GM23248 (cell line): Measurements from ENCODE around the gene GRB10. TPM values are rescaled to one million over a fixed set of nuclear protein-coding genes. Genes with fewer than 3 reads are reported as not detected.

ENCODE experiments used
- DNase-seq: peaks from one replicate; pipeline ENCODE4 v3.0.0-alpha.2; 2015
- H2AFZ ChIP-seq: fragments of 200-600 bp; sonication (generic); 2 replicates; pipeline ENCODE4 v1.6.1; 2016; ENCODE audit warnings: antibody characterized with exemption
- H3F3A ChIP-seq: fragments of 200-600 bp; sonication (generic); 2 replicates; pipeline ENCODE4 v1.6.1; 2016; ENCODE audit warnings: mild to moderate bottlenecking, antibody characterized with exemption, mixed run types; ENCODE audit not compliant: insufficient read depth
- H3K27ac ChIP-seq: fragments of 200-600 bp; sonication (generic); 2 replicates; pipeline ENCODE4 v1.5.1; 2016; ENCODE audit warnings: mild to moderate bottlenecking
- H3K27me3 ChIP-seq: fragments of 200-600 bp; sonication (generic); replicated peaks from 2 replicates; pipeline ENCODE4 v1.6.1; 2016; ENCODE audit warnings: mild to moderate bottlenecking; ENCODE audit not compliant: insufficient read depth
- H3K36me3 ChIP-seq: fragments of 200-600 bp; sonication (generic); 2 replicates; pipeline ENCODE4 v1.6.1; 2016; ENCODE audit warnings: low read depth, mild to moderate bottlenecking
- H3K4me1 ChIP-seq: fragments of 200-600 bp; sonication (generic); 2 replicates; pipeline ENCODE4 v1.6.1; 2016; ENCODE audit warnings: mild to moderate bottlenecking; ENCODE audit not compliant: insufficient read depth
- H3K4me2 ChIP-seq: fragments of 200-600 bp; sonication (generic); one replicate; pipeline ENCODE4 v1.6.1; 2016; ENCODE audit warnings: mild to moderate bottlenecking; ENCODE audit not compliant: unreplicated experiment
- H3K4me3 ChIP-seq: fragments of 200-600 bp; sonication (generic); 2 replicates; pipeline ENCODE4 v1.5.1; 2016; ENCODE audit warnings: mild to moderate bottlenecking
- H3K79me2 ChIP-seq: fragments of 200-600 bp; sonication (generic); 2 replicates; pipeline ENCODE4 v1.6.1; 2016; ENCODE audit warnings: mild to moderate bottlenecking; ENCODE audit not compliant: insufficient read depth
- H3K9ac ChIP-seq: fragments of 200-600 bp; sonication (generic); 2 replicates; pipeline ENCODE4 v1.6.1; 2016; ENCODE audit warnings: mild to moderate bottlenecking
- H3K9me2 ChIP-seq: fragments of 200-600 bp; sonication (generic); 2 replicates; pipeline ENCODE4 v1.6.1; 2016; ENCODE audit warnings: mixed run types, mild to moderate bottlenecking, moderate library complexity; ENCODE audit not compliant: insufficient read depth
- H3K9me3 ChIP-seq: fragments of 200-600 bp; sonication (generic); one replicate; pipeline ENCODE4 v1.6.1; 2017; ENCODE audit warnings: low read depth
- H4K20me1 ChIP-seq: fragments of 200-600 bp; sonication (generic); 2 replicates; pipeline ENCODE4 v1.6.0; 2016; ENCODE audit not compliant: insufficient read depth
- EZH2 ChIP-seq: fragments of 200-600 bp; sonication (generic); IDR thresholded peaks from 2 replicates; pipeline ENCODE4 v1.6.1; 2018; ENCODE audit warnings: antibody characterized with exemption, mild to moderate bottlenecking; ENCODE audit not compliant: insufficient read depth, poor library complexity, severe bottlenecking
- EZH2phosphoT487 ChIP-seq: fragments of 200-600 bp; sonication (generic); IDR thresholded peaks from 2 replicates; pipeline ENCODE4 v1.6.1; 2018; ENCODE audit warnings: antibody characterized with exemption, moderate library complexity, mild to moderate bottlenecking, low read depth; ENCODE audit not compliant: insufficient read depth
- WGBS, 2 experiments: methylation state at CpG; one replicate each; pipeline ENCODE4 v1.1.6; 2015 to 2017; ENCODE audit warnings: low lambda C conversion rate in 2 of 2, low coverage in 1 of 2; ENCODE audit errors: missing lambda C conversion rate in 2 of 2; 5-methylcytosine and 5-hydroxymethylcytosine counted together
- in situ Hi-C: fragments of 300-500 bp; cut with MboI; formaldehyde crosslinking; loops from 2 replicates; pipeline ENCODE4 v1.15.0; 2020
- polyA plus RNA-seq: library from polyadenylated mRNA; unstranded; fragments of >200 nt; fragmentation: Nextera tagmentation; extraction: Ambion mirVana; gene quantifications from 2 replicates; pipeline ENCODE4 v1.2.1, GENCODE V29; 2016
- total RNA-seq: library from RNA; depleted of rRNA; stranded (reverse); fragments of >200 nt; shearing (Covaris generic); gene quantifications from 2 replicates; pipeline ENCODE4 v1.2.3, GENCODE V29; 2014

Gene GRB10
- total and polyA plus RNA-seq, 2 experiments from 2014 or later = 12.9 to 25.9 TPM

DNA sequence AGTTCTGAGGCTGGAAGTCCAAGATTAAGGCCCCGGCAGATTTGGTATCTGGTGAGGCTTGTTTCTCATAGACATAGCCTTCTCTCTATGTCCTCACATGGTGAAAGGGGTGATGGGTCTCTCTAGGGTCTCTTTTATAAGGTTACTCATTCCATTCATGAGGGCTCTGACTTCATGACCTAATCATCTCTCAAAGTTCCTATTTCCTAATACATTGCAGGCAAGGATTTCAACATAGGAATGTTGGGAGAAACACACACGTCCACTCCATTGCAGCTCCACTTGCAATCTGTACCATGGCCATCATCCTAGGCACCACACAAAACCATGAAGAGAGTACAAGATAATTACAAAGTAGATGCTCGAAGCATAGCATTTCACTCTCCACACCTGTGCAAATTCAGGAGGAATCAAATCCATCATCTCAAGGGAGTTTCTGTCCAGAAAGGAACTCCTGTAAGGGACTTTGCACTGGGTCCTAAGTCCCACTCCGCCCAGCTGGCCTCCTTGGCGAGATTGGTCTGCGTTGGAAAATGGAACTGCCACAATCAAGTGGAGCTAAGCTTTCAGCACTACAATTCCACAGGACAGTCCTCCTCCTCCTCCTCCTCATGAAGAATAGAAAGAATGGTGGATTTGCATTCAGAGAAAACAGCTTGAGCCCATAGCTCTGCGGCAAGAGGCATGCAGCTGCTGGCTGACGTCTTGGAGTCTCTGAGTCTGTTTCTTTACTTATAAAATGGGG is 226.3 kb downstream of the GRB10 start:
- H3K27ac ChIP-seq = no peak overlapping the region
- 41 to 46% methylated on average over 8 of the region's 8 CpGs for WGBS, 2 experiments
- H3K9me2 ChIP-seq = no peaks in the 10 kb centered on the region
- H3K4me2 ChIP-seq = no peak overlapping the region
- peaks cover 12% of the 10 kb centered on the region for H3K27me3 ChIP-seq
- H3K79me2 ChIP-seq = no peaks in the 10 kb centered on the region
- no peak overlapping the region for H3K9ac ChIP-seq
- TF ChIP-seq EZH2phosphoT487 (no peak), EZH2 (no peak)
- in situ Hi-C loops = no loop called here
- no peak overlapping the region for H2AFZ ChIP-seq
- no peaks in the 10 kb centered on the region for H3K36me3 ChIP-seq
- no peaks in the 10 kb centered on the region for H3K4me1 ChIP-seq
- no peaks in the 10 kb centered on the region for H3K9me3 ChIP-seq
- no peak overlapping the region for H3K4me3 ChIP-seq
- DNase-seq = peak; percentile 13
- no peaks in the 10 kb centered on the region for H3F3A ChIP-seq
- no peaks in the 10 kb centered on the region for H4K20me1 ChIP-seq

DNA sequence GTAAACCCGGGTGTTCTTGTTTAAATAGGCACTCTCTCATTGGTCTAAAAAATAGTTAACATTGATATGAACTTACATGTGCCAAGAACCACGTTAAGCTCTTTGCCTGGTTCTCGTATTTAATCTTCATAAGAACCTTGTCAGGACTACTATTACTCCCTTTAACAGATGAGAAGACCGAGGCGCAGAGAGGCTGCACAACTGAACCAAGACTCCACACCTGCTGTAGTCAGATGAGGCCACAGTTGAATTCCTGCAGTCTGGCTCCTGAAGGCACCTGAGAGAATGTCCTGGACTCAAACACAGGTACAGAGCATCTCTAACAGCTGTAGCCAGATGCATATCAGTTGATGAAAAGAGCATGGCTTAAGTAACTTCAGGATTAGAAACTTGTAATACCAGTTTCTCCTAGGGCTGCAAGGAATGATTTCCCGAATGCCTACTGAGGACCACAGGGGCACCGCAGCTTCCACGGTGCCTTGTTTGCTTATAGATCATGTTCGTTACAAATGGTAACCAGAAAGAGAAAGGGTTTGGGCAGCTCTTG is 227.0 kb downstream of the GRB10 start:
- peaks cover 12% of the 10 kb centered on the region for H3K27me3 ChIP-seq
- H3K36me3 ChIP-seq = no peaks in the 10 kb centered on the region
- WGBS, 2 experiments = 69 to 76% methylated on average over 9 of the region's 9 CpGs

DNA sequence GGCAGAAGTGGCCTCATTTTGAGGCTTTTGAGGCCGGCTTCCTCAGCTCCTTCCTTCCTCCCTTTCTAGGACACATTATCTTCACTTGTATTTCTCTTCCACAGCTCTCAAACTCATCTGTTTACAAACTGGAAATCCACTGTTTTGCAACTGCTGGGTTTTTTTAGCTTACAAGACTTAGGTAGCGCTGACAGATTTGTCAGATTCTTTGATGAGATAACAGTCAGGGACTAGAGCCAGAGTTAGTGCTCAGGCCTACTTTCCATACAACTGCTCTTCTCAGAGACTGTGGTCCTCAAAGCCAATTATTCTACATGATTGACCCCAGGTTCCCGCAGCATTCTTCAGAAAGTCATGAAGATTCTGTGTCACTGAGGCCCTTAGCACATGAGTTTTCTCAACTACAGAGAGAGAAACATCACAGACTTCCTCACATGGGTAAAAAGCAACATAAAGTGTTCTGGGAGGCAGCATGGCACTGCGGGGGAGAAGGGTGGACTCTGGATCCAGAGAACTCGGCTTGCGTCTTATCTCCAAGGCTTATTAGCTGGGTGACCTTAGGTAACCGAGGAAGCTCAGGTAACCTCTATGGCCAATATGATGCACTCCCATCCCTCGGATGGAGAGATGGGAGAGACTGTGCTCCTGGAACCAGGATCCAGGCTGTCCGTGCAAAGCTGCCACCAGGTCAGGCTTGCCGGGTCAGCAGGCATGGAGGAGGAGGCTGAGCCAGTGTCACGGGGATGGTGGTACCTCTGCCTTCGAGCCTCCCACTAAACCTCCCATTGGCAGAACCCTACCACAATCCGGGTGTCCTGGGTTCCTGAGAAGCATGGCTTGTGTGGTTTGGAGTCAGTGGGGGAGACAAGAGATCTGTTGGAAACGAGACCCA is 228.0 kb downstream of the GRB10 start:
- H3K36me3 ChIP-seq = no peaks in the 10 kb centered on the region
- no peak for DNase-seq
- H3K4me1 ChIP-seq = no peaks in the 10 kb centered on the region
- 61 to 65% methylated on average over 14 of the region's 14 CpGs for WGBS, 2 experiments
- H3K79me2 ChIP-seq = no peaks in the 10 kb centered on the region
- no peak overlapping the region for H3K27ac ChIP-seq
- H3K9me2 ChIP-seq = no peaks in the 10 kb centered on the region
- H3K27me3 ChIP-seq = peaks cover 12% of the 10 kb centered on the region
- no peaks in the 10 kb centered on the region for H4K20me1 ChIP-seq
- no peaks in the 10 kb centered on the region for H3K9me3 ChIP-seq
- no peak overlapping the region for H2AFZ ChIP-seq
- no peaks in the 10 kb centered on the region for H3F3A ChIP-seq
- in situ Hi-C loops = no loop called here
- no peak overlapping the region for H3K4me3 ChIP-seq
- TF ChIP-seq EZH2 = no peak
- TF ChIP-seq EZH2phosphoT487 = no peak
- H3K9ac ChIP-seq = no peak overlapping the region
- no peak overlapping the region for H3K4me2 ChIP-seq

More for the DNA sequence above, 227.0 kb downstream of the GRB10 start:
- Histone ChIP-seq H3K4me3 (no peak overlapping the region), H3K4me2 (no peak overlapping the region), H4K20me1 (no peaks in the 10 kb centered on the region), H2AFZ (no peak overlapping the region), H3K9me2 (no peaks in the 10 kb centered on the region), H3F3A (no peaks in the 10 kb centered on the region), H3K79me2 (no peaks in the 10 kb centered on the region), H3K9ac (no peak overlapping the region), H3K9me3 (no peaks in the 10 kb centered on the region), H3K4me1 (no peaks in the 10 kb centered on the region), H3K27ac (no peak overlapping the region)
- TF ChIP-seq EZH2phosphoT487 (no peak), EZH2 (no peak)
- in situ Hi-C loops = no loop called here
- no peak for DNase-seq

DNA sequence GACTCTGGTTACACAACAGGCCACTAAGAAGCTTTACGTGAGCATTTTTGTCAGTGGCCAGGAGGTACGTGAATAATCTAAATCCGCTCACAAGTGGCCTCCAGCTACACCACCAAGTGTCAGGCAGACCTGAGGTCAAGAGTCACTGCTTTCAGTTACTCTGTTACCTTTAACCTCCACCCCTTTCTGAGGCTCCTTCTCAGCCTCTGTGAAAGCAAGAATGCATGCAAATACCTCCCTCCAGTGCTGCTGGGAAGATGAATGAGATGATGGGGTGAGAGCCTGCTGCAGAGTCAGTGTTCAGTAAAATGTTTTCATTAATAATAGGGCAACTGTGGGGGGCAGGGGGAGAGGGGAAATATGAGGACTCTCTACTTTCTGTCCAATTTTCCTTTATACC is 228.7 kb downstream of the GRB10 start:
- H3K4me2 ChIP-seq = no peak overlapping the region
- no peak overlapping the region for H3K27ac ChIP-seq
- DNase-seq = no peak
- H3K4me3 ChIP-seq = no peak overlapping the region
- TF ChIP-seq EZH2phosphoT487 (no peak), EZH2 (no peak)
- no peaks in the 10 kb centered on the region for H3F3A ChIP-seq
- no peaks in the 10 kb centered on the region for H3K36me3 ChIP-seq
- H3K9me2 ChIP-seq = no peaks in the 10 kb centered on the region
- no peaks in the 10 kb centered on the region for H3K79me2 ChIP-seq
- H3K4me1 ChIP-seq = no peaks in the 10 kb centered on the region
- H4K20me1 ChIP-seq = no peaks in the 10 kb centered on the region
- no peaks in the 10 kb centered on the region for H3K9me3 ChIP-seq
- H3K27me3 ChIP-seq = peaks cover 12% of the 10 kb centered on the region; the same call in 1 of the 2 replicates
- no peak overlapping the region for H3K9ac ChIP-seq
- in situ Hi-C loops = no loop called here
- 48 to 62% methylated on average over 3 of the region's 3 CpGs for WGBS, 2 experiments
- H2AFZ ChIP-seq = no peak overlapping the region
